Esophagus muscularis mucosa (tissue), 4 donors: ENCODE measurements around the gene TIMP2. TPM values are rescaled to one million over a fixed set of nuclear protein-coding genes. Genes with fewer than 3 reads are reported as not detected.

ENCODE experiments used
- DNase-seq: peaks from one replicate; pipeline ENCODE4 v3.0.0-alpha.2; 2017; ENCODE audit errors: extremely low spot score
- H3K27ac ChIP-seq, 4 donors: fragments of 200-600 bp; sonication (generic); replicated peaks in 1 of 4; 1 replicate in 3 of 4; 2 replicates in 1 of 4; pipeline ENCODE4 v1.5.1; 2016 to 2019; ENCODE audit warnings: mild to moderate bottlenecking in 1 of 4
- H3K27me3 ChIP-seq, 4 donors: fragments of 200-600 bp; sonication (generic); one replicate each; pipeline versions ENCODE4 v1.5.1 to v1.6.0; 2016 to 2019
- H3K36me3 ChIP-seq, 4 donors: fragments of 200-600 bp; sonication (generic); one replicate each; pipeline ENCODE4 v1.5.1; 2016 to 2019
- H3K4me1 ChIP-seq, 4 donors: fragments of 200-600 bp; sonication (generic); one replicate each; pipeline ENCODE4 v1.5.1; 2016 to 2019
- H3K4me3 ChIP-seq, 4 donors: fragments of 200-600 bp; sonication (generic); 1 replicate in 2 of 4; 2 replicates in 2 of 4; pipeline ENCODE4 v1.5.1; 2016 to 2019; ENCODE audit warnings: mild to moderate bottlenecking in 4 of 4, moderate library complexity in 1 of 4
- H3K9me3 ChIP-seq, 4 donors: fragments of 200-600 bp; sonication (generic); 1 replicate in 3 of 4; 2 replicates in 1 of 4; pipeline ENCODE4 v1.5.1; 2016 to 2019
- EP300 ChIP-seq: sonication (generic); formaldehyde crosslinking; IDR thresholded peaks from one replicate; pipeline ENCODE4 v1.6.1; 2017; ENCODE audit warnings: antibody characterized with exemption
- POLR2A ChIP-seq: fragments of 450-650 bp; IDR thresholded peaks from one replicate; pipeline ENCODE4 v1.6.1; 2017; ENCODE audit warnings: antibody characterized with exemption, moderate library complexity, mild to moderate bottlenecking, low read depth
- POLR2AphosphoS5 ChIP-seq, 2 donors: sonication (generic); formaldehyde crosslinking; IDR thresholded peaks; one replicate each; pipeline ENCODE4 v1.6.1; 2017; ENCODE audit warnings: antibody characterized with exemption in 2 of 2
- WGBS: methylation state at CpG from one replicate; pipeline ENCODE4 v1.1.5; 2018; 5-methylcytosine and 5-hydroxymethylcytosine counted together
- intact Hi-C: fragments of 100-400 bp; cut with DNase I; formaldehyde crosslinking; loops from one replicate; pipeline ENCODE4 v1.15.1; 2023
- total RNA-seq, 4 donors: library from RNA; depleted of rRNA; stranded (reverse); fragments of >200 nt; gene quantifications; one replicate each; pipeline versions ENCODE4 v1.1.0 to v1.2.1, GENCODE V29; 2016
- TF ChIP-seq, protein P1 (sequence below), 3 experiments: fragments of 200-600 bp in 2 of 3; fragments of 450-650 bp in 1 of 3; sonication (generic) in 2 of 3; IDR thresholded peaks; one replicate each; pipeline ENCODE4 v1.5.1; 2017 to 2019; ENCODE audit warnings: antibody characterized with exemption in 3 of 3, mild to moderate bottlenecking in 2 of 3, moderate library complexity in 1 of 3

The TIMP2 gene
- total RNA-seq, 4 donors from 2014 or later: 177 to 315 (median 229) TPM

DNA sequence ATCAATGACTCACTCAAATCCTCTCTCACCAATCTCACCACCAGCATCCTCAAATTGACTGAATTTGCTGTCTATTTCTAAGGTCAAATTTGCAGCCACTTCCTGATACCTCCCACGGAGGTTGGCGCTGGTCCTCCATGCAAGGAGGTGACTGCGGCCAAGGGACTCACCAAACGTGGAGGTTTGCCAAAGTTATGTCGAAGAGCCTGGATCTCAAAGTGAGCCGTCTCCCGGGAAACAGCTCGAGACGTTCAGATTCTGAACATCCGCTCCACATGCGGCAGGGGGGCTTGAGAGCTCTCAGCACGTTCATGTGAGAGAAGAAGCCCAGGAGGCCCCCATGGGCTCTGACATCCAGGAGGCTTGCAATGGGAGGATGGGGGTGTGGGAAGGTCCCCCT lies 31.9 kb upstream of the TIMP2 start:
- Histone ChIP-seq H3K27ac (no peak overlapping the region), H3K4me1 (peaks cover 6 to 21% (median 12%) of the 10 kb centered on the region in 4 donors), H3K36me3 (no peaks in the 10 kb centered on the region), H3K27me3 (no peaks in the 10 kb centered on the region), H3K4me3 (no peak overlapping the region), H3K9me3 (no peaks in the 10 kb centered on the region)
- TF ChIP-seq, protein P1, sequence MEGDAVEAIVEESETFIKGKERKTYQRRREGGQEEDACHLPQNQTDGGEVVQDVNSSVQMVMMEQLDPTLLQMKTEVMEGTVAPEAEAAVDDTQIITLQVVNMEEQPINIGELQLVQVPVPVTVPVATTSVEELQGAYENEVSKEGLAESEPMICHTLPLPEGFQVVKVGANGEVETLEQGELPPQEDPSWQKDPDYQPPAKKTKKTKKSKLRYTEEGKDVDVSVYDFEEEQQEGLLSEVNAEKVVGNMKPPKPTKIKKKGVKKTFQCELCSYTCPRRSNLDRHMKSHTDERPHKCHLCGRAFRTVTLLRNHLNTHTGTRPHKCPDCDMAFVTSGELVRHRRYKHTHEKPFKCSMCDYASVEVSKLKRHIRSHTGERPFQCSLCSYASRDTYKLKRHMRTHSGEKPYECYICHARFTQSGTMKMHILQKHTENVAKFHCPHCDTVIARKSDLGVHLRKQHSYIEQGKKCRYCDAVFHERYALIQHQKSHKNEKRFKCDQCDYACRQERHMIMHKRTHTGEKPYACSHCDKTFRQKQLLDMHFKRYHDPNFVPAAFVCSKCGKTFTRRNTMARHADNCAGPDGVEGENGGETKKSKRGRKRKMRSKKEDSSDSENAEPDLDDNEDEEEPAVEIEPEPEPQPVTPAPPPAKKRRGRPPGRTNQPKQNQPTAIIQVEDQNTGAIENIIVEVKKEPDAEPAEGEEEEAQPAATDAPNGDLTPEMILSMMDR (IDR thresholded peaks at IDR 0.05): no peak
- TF ChIP-seq EP300: no peak
- TF ChIP-seq POLR2AphosphoS5 (IDR thresholded peaks at IDR 0.05): no peak
- TF ChIP-seq POLR2A: no peak
- DNase-seq: no peak
- 74% methylated on average over 12 of the region's 12 CpGs for WGBS
- intact Hi-C loops: no loop called here

DNA sequence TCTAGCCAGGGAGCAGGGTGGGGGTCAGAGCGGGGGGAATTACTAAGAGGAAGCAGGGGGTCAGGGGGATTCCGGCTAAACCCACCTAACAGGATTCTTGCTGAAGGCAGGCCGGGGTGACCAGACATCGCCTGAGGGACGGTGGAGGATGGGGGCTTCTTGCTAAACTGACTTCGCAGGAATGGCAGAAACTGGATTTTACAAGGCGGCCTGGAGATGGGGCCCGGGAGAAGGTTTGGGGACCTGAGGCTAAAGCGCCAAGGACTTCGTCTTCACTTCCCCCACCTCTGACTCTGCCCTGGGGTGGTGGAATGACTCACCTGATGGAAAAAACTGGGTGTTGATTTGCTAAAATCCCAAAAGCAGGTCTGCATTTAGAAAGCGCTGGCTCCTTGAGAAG lies 31.1 kb upstream of the TIMP2 start:
- peaks cover 5 to 20% (median 17%) of the 10 kb centered on the region in 4 donors for H3K4me1 ChIP-seq
- WGBS: 84% methylated on average over 11 of the region's 11 CpGs
- DNase-seq: no peak
- peaks cover 0 to 4% (median 2%) of the 10 kb centered on the region in 4 donors for H3K9me3 ChIP-seq
- TF ChIP-seq POLR2AphosphoS5 (IDR thresholded peaks at IDR 0.05): no peak
- TF ChIP-seq, protein P1 (IDR thresholded peaks at IDR 0.05): no peak
- TF ChIP-seq EP300: no peak
- TF ChIP-seq POLR2A: no peak
- H3K27ac ChIP-seq: no peak overlapping the region
- H3K4me3 ChIP-seq: no peak overlapping the region
- intact Hi-C loops: no loop called here
- H3K36me3 ChIP-seq: no peaks in the 10 kb centered on the region
- no peaks in the 10 kb centered on the region for H3K27me3 ChIP-seq

DNA sequence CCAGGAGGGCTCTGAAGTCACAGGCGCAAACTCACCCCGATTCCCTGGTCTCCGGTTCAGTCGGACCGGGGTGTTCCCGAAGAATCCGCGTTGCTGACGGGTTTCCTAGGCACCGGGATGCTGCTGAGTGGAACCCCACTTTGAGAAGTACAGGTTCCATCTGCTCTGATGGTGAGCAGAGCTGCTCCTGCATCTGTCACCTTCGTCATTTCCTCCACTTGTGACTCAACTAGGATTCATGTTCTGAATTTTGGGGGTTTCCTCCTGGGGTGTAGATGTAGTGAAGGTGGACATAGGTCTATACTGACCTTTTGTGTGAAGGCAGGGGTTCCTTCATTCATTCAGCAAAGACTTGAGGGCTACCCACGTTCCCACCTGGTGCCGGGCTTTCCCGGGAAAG lies 29.5 kb upstream of the TIMP2 start:
- Histone ChIP-seq H3K36me3 (no peaks in the 10 kb centered on the region), H3K27me3 (no peaks in the 10 kb centered on the region), H3K4me1 (peaks cover 0 to 14% (median 12%) of the 10 kb centered on the region in 4 donors), H3K27ac (no peak overlapping the region), H3K4me3 (no peak overlapping the region), H3K9me3 (peaks cover 0 to 17% (median 16%) of the 10 kb centered on the region in 4 donors)
- 95% methylated on average over 14 of the region's 14 CpGs for WGBS
- TF ChIP-seq EP300 (no peak), POLR2AphosphoS5 (IDR thresholded peaks at IDR 0.05) (no peak), POLR2A (no peak)
- TF ChIP-seq, protein P1 (IDR thresholded peaks at IDR 0.05): no peak
- no peak for DNase-seq
- intact Hi-C loops: no loop called here

DNA sequence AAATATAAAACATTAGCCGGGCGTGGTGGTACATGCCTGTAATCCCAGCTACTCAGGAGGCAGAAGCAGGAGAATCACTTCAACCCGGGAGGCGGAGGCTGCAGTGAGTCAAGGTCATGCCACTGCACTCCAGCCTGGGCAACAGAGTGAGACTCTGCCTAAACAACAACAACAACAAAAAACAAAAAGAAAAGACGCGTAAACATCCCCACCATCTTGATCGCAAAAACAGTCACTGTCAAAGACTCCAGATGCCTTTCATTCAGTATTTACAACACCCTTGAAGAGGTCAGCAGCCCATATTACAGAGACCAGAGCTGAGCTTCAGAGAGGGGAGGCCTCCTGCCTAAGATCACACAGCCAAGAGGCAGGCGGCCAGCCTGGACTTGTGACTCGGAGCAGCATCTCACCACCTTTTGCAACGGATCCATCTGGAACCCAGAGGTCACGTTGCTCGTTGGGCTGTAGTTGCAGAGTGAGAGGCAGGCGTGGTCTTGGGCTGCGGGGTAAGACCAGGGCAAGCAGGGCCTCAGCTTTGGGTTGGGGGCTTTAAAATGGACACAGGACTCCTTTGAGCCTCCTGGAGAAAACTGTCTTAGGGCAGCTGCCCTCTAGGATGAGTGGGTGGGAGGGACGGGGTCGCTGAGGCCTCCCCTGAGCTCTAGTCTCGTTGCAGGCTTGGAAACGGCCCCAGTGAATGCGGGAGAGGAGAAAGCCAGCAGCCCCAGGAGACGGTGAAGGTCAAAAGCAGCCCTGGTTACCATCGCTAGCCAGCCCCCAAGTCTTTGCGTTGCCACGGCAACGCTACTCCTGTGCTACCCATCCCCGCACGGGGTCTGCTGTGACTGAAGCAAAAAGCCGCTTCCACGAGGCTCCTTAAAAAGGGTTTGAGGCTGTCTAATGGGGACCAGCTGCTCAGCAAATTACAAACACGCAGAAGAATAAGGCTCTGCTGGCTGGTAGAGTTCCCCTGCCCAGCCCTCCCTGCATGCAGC lies 28.5 kb upstream of the TIMP2 start:
- Histone ChIP-seq H3K27me3 (no peaks in the 10 kb centered on the region), H3K9me3 (peaks cover 0 to 17% (median 16%) of the 10 kb centered on the region in 4 donors), H3K4me1 (peaks cover 0 to 14% (median 12%) of the 10 kb centered on the region in 4 donors), H3K36me3 (no peaks in the 10 kb centered on the region), H3K4me3 (no peak overlapping the region), H3K27ac (no peak overlapping the region)
- WGBS: 73% methylated on average over 25 of the region's 29 CpGs
- TF ChIP-seq, protein P1 (IDR thresholded peaks at IDR 0.05): no peak
- no peak for TF ChIP-seq POLR2AphosphoS5 (IDR thresholded peaks at IDR 0.05)
- no peak for TF ChIP-seq EP300
- TF ChIP-seq POLR2A: no peak
- intact Hi-C loops: no loop called here
- no peak for DNase-seq
